HepG2 (cell line): ENCODE data around the gene NFE2L1. TPM values are rescaled to one million over a fixed set of nuclear protein-coding genes. Genes with fewer than 3 reads are reported as not detected.

ENCODE experiments used
- CBX1 ChIP-seq: IDR thresholded peaks from one replicate; pipeline ENCODE4 v1.6.1; 2016; ENCODE audit warnings: antibody characterized with exemption, low read depth
- FOXK1 ChIP-seq: sonication (generic); formaldehyde crosslinking; IDR thresholded peaks from 2 replicates; pipeline ENCODE4 v1.4.0; 2020; ENCODE audit warnings: low read depth, missing genetic modification reagents, borderline replicate concordance
- GZF1 ChIP-seq: sonication (generic); formaldehyde crosslinking; IDR thresholded peaks from 2 replicates; pipeline ENCODE4 v1.5.1; 2020; ENCODE audit warnings: mild to moderate bottlenecking, missing genetic modification reagents
- HNRNPLL ChIP-seq: fragments of 200-400 bp; formaldehyde crosslinking; IDR thresholded peaks from 2 replicates; pipeline ENCODE4 v1.6.1; 2017; ENCODE audit warnings: mild to moderate bottlenecking, low read depth, low read length; ENCODE audit not compliant: poor library complexity, severe bottlenecking
- IKZF4 ChIP-seq: sonication (generic); formaldehyde crosslinking; IDR thresholded peaks from 2 replicates; pipeline ENCODE4 v1.5.1; 2020; ENCODE audit warnings: borderline replicate concordance, mild to moderate bottlenecking, low read depth, missing genetic modification reagents; ENCODE audit errors: not compliant biosample characterization
- NFRKB ChIP-seq: fragments of 450-650 bp; IDR thresholded peaks from 2 replicates; pipeline ENCODE4 v1.6.1; 2017
- PHF5A ChIP-seq: IDR thresholded peaks from one replicate; pipeline ENCODE4 v1.6.1; 2018; ENCODE audit warnings: low read depth, missing genetic modification reagents; ENCODE audit not compliant: unreplicated experiment
- SNRNP70 ChIP-seq: fragments of 200-400 bp; formaldehyde crosslinking; IDR thresholded peaks from 2 replicates; pipeline ENCODE4 v1.6.1; 2017; ENCODE audit warnings: mild to moderate bottlenecking, low read depth, low read length, moderate library complexity
- TBL1XR1 ChIP-seq: fragments of 150-350 bp; IDR thresholded peaks from 2 replicates; pipeline ENCODE4 v1.6.1; 2014; ENCODE audit warnings: borderline replicate concordance, low read length; ENCODE audit not compliant: partially characterized antibody
- USF2 ChIP-seq, 2 experiments: sonication (generic) in 1 of 2; formaldehyde crosslinking in 1 of 2; IDR thresholded peaks; 2 replicates each; pipeline versions ENCODE4 v1.5.1 to v1.6.1; 2011 to 2020; ENCODE audit warnings: borderline replicate concordance in 1 of 2, low read depth in 1 of 2, low read length in 1 of 2, mild to moderate bottlenecking in 1 of 2, missing genetic modification reagents in 1 of 2, moderate library complexity in 1 of 2
- ZNF101 ChIP-seq: sonication (generic); formaldehyde crosslinking; IDR thresholded peaks from 2 replicates; pipeline ENCODE4 v1.4.0; 2020; ENCODE audit warnings: mild to moderate bottlenecking, low read depth, missing genetic modification reagents, borderline replicate concordance
- ZNF329 ChIP-seq: sonication (generic); formaldehyde crosslinking; IDR thresholded peaks from 2 replicates; pipeline ENCODE4 v1.9.0; 2021; ENCODE audit warnings: low read depth, mild to moderate bottlenecking, missing genetic modification reagents
- ZNF335 ChIP-seq: sonication (generic); formaldehyde crosslinking; IDR thresholded peaks from 2 replicates; pipeline ENCODE4 v1.4.0; 2020; ENCODE audit warnings: missing genetic modification reagents
- ZNF337 ChIP-seq: sonication (generic); formaldehyde crosslinking; IDR thresholded peaks from 2 replicates; pipeline ENCODE4 v1.5.1; 2020; ENCODE audit warnings: missing genetic modification reagents, low read depth, mild to moderate bottlenecking, borderline replicate concordance
- ZNF383 ChIP-seq: sonication (generic); formaldehyde crosslinking; IDR thresholded peaks from 2 replicates; pipeline ENCODE4 v1.4.0; 2020; ENCODE audit warnings: missing genetic modification reagents, mild to moderate bottlenecking, borderline replicate concordance
- ZNF567 ChIP-seq: sonication (generic); formaldehyde crosslinking; IDR thresholded peaks from 2 replicates; pipeline ENCODE4 v1.8.1; 2023; ENCODE audit warnings: mild to moderate bottlenecking, missing genetic modification reagents, borderline replicate concordance
- ZNF720 ChIP-seq: sonication (generic); formaldehyde crosslinking; IDR thresholded peaks from 2 replicates; pipeline ENCODE4 v1.4.0; 2020; ENCODE audit warnings: missing genetic modification reagents
- ZNF761 ChIP-seq: sonication (generic); formaldehyde crosslinking; conservative IDR thresholded peaks from 2 replicates; pipeline ENCODE4 v1.4.0; 2020; ENCODE audit warnings: mild to moderate bottlenecking, missing genetic modification reagents
- polyA plus RNA-seq, 8 experiments: library from polyadenylated mRNA; depleted of rRNA in 3 of 8; stranded (reverse) in 7 of 8; unstranded in 1 of 8; fragments of >200 nt; fragmentation: Illumina TruSeq in 4 of 8; extraction: Trizol in 4 of 8; gene quantifications; 2 replicates each; pipeline versions ENCODE4 v1.2.1 to v1.2.3, GENCODE V29; 2011 to 2016; ENCODE audit warnings: low read depth in 4 of 8, missing spikeins in 1 of 8, mixed read lengths in 1 of 8; ENCODE audit not compliant: insufficient read depth in 1 of 8
- total RNA-seq, 5 experiments: library from RNA; depleted of rRNA; stranded (reverse); fragments of >200 nt; fragmentation: Illumina TruSeq; extraction: Trizol; gene quantifications; 2 replicates each; pipeline ENCODE4 v1.2.3, GENCODE V29; 2016; ENCODE audit warnings: low read depth in 1 of 5
- TF ChIP-seq, protein P1 (sequence below), 2 experiments: sonication (generic) in 1 of 2; formaldehyde crosslinking in 1 of 2; IDR thresholded peaks; 2 replicates each; pipeline versions ENCODE4 v1.4.0 to v1.6.1; 2016 to 2020; ENCODE audit warnings: borderline replicate concordance in 1 of 2, low read depth in 1 of 2, mild to moderate bottlenecking in 1 of 2, missing genetic modification reagents in 1 of 2
- TF ChIP-seq, protein P2 (sequence below): sonication (generic); formaldehyde crosslinking; IDR thresholded peaks from 2 replicates; pipeline ENCODE4 v1.4.0; 2020; ENCODE audit warnings: mild to moderate bottlenecking, missing genetic modification reagents

Gene NFE2L1
- total and polyA plus RNA-seq, 2 of the 13 experiments (the other 11 are each of a cell fraction or from before 2014, with no cell fraction given): 67.0 to 234 TPM

- TF ChIP-seq USF2 (IDR thresholded peaks at IDR 0.05; ENCODE audit: low read depth, low read length): no peak
- no peak; the same call in 1 of the 2 replicates for TF ChIP-seq USF2 (CRISPR knock-in tag; IDR thresholded peaks at IDR 0.05; ENCODE audit: borderline replicate concordance)
- peak; percentile 81; the same call in 1 of the 2 replicates for TF ChIP-seq FOXK1 (CRISPR knock-in tag)
- TF ChIP-seq ZNF761 (CRISPR knock-in tag): peak; percentile 90
- TF ChIP-seq PHF5A (CRISPR knock-in tag): no peak
- TF ChIP-seq TBL1XR1: no peak
- no peak for TF ChIP-seq ZNF720 (CRISPR knock-in tag)
- no peak for TF ChIP-seq SNRNP70
- peak; percentile 66 for TF ChIP-seq IKZF4 (CRISPR knock-in tag)
- TF ChIP-seq NFRKB: no peak
- TF ChIP-seq GZF1 (CRISPR knock-in tag): no peak
- no peak for TF ChIP-seq ZNF567
- TF ChIP-seq ZNF383 (CRISPR knock-in tag): no peak
- peak; percentile 99 for TF ChIP-seq HNRNPLL
- no peak for TF ChIP-seq ZNF329
- TF ChIP-seq ZNF337 (CRISPR knock-in tag): no peak; the same call in 1 of the 2 replicates
- TF ChIP-seq, protein P1, sequence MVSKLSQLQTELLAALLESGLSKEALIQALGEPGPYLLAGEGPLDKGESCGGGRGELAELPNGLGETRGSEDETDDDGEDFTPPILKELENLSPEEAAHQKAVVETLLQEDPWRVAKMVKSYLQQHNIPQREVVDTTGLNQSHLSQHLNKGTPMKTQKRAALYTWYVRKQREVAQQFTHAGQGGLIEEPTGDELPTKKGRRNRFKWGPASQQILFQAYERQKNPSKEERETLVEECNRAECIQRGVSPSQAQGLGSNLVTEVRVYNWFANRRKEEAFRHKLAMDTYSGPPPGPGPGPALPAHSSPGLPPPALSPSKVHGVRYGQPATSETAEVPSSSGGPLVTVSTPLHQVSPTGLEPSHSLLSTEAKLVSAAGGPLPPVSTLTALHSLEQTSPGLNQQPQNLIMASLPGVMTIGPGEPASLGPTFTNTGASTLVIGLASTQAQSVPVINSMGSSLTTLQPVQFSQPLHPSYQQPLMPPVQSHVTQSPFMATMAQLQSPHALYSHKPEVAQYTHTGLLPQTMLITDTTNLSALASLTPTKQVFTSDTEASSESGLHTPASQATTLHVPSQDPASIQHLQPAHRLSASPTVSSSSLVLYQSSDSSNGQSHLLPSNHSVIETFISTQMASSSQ (IDR thresholded peaks at IDR 0.05; ENCODE audit: low read depth): no peak
- TF ChIP-seq, protein P1 (CRISPR knock-in tag; IDR thresholded peaks at IDR 0.05; ENCODE audit: borderline replicate concordance): peak; percentile 63; the same call in 1 of the 2 replicates
- peak; percentile 44 for TF ChIP-seq CBX1
- TF ChIP-seq, protein P2, sequence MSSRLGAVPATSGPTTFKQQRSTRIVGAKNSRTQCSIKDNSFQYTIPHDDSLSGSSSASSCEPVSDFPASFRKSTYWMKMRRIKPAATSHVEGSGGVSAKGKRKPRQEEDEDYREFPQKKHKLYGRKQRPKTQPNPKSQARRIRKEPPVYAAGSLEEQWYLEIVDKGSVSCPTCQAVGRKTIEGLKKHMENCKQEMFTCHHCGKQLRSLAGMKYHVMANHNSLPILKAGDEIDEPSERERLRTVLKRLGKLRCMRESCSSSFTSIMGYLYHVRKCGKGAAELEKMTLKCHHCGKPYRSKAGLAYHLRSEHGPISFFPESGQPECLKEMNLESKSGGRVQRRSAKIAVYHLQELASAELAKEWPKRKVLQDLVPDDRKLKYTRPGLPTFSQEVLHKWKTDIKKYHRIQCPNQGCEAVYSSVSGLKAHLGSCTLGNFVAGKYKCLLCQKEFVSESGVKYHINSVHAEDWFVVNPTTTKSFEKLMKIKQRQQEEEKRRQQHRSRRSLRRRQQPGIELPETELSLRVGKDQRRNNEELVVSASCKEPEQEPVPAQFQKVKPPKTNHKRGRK: 0 out of 2 replicates have a peak, but pooled peaks have one; percentile 51
- TF ChIP-seq ZNF101 (CRISPR knock-in tag): peak; percentile 72; the same call in 1 of the 2 replicates
- TF ChIP-seq ZNF335 (CRISPR knock-in tag): 0 out of 2 replicates have a peak, but pooled peaks have one; percentile 72
Measured at GRCh38 chr17:48101012-48101720, 53.0 kb downstream of the NFE2L1 start, which contains the start of gene CBX1 (continued).
